GM12878 (cell line): Measurements from ENCODE around the gene NPW. TPM values are rescaled to one million over a fixed set of nuclear protein-coding genes. Genes with fewer than 3 reads are reported as not detected.
A peak's percentile ranks its signal among the peaks of the same experiment; 100 is the strongest.

Source experiments
- ATF7 ChIP-seq: fragments of 450-650 bp; IDR thresholded peaks from 2 replicates; pipeline ENCODE4 v1.6.1; 2016; ENCODE audit warnings: low read depth, mild to moderate bottlenecking
- BMI1 ChIP-seq: fragments of 450-650 bp; IDR thresholded peaks from 2 replicates; pipeline ENCODE4 v1.6.1; 2016; ENCODE audit warnings: mild to moderate bottlenecking, moderate library complexity, borderline replicate concordance
- CBX3 ChIP-seq: fragments of 200-600 bp; sonication (generic); IDR thresholded peaks from 2 replicates; pipeline ENCODE4 v1.6.1; 2016; ENCODE audit warnings: low read depth, borderline replicate concordance
- CBX5 ChIP-seq: sonication (generic); IDR thresholded peaks from 2 replicates; pipeline ENCODE4 v1.6.1; 2016; ENCODE audit warnings: low read depth, moderate library complexity, mild to moderate bottlenecking, inconsistent platforms
- CREB1 ChIP-seq: IDR thresholded peaks from 2 replicates; pipeline ENCODE4 v1.6.1; 2012; ENCODE audit warnings: low read depth, mild to moderate bottlenecking, inconsistent platforms
- FOXK2 ChIP-seq: fragments of 450-650 bp; IDR thresholded peaks from 2 replicates; pipeline ENCODE4 v1.6.1; 2017; ENCODE audit warnings: mild to moderate bottlenecking, moderate library complexity
- FOXM1 ChIP-seq: IDR thresholded peaks from 2 replicates; pipeline ENCODE4 v1.6.1; 2012; ENCODE audit warnings: low read depth, mild to moderate bottlenecking, inconsistent platforms, low read length, moderate library complexity
- MTA3 ChIP-seq: IDR thresholded peaks from 2 replicates; pipeline ENCODE4 v1.6.1; 2012; ENCODE audit warnings: low read length, inconsistent platforms, borderline replicate concordance
- MYB ChIP-seq: fragments of 150-350 bp; IDR thresholded peaks from 2 replicates; pipeline ENCODE4 v1.6.1; 2014; ENCODE audit warnings: mild to moderate bottlenecking, low read depth, low read length, borderline replicate concordance
- NFIC ChIP-seq: IDR thresholded peaks from 2 replicates; pipeline ENCODE4 v1.6.1; 2012; ENCODE audit warnings: low read depth, mild to moderate bottlenecking, inconsistent platforms, low read length, moderate library complexity
- NR2F1 ChIP-seq: fragments of 450-650 bp; conservative IDR thresholded peaks from 2 replicates; pipeline ENCODE4 v1.6.1; 2017; ENCODE audit warnings: mild to moderate bottlenecking
- TCF3 ChIP-seq: IDR thresholded peaks from 2 replicates; pipeline ENCODE4 v1.6.1; 2012; ENCODE audit warnings: low read depth, mild to moderate bottlenecking, low read length, borderline replicate concordance; ENCODE audit not compliant: insufficient read depth
- ZNF217 ChIP-seq: fragments of 450-650 bp; IDR thresholded peaks from 2 replicates; pipeline ENCODE4 v1.6.1; 2017; ENCODE audit warnings: antibody characterized with exemption, mild to moderate bottlenecking
- ZSCAN29 ChIP-seq: fragments of 450-650 bp; IDR thresholded peaks from 2 replicates; pipeline ENCODE4 v1.6.1; 2017; ENCODE audit warnings: mild to moderate bottlenecking, moderate library complexity
- polyA plus RNA-seq, 11 experiments: library from polyadenylated mRNA; depleted of rRNA in 4 of 11; unstranded in 6 of 11; stranded (reverse) in 5 of 11; fragments of >200 nt; fragmentation: Nextera tagmentation in 4 of 11; fragmentation: Illumina TruSeq in 1 of 11; extraction: Ambion mirVana in 4 of 11; extraction: Trizol in 1 of 11; gene quantifications; 1 replicate in 1 of 11; 2 replicates in 10 of 11; pipeline versions ENCODE4 v1.2.1 to v1.2.3, GENCODE V29; 2011 to 2016; ENCODE audit warnings: inconsistent platforms in 2 of 11, missing spikeins in 2 of 11, low read depth in 1 of 11
- total RNA-seq, 4 experiments: library from RNA; depleted of rRNA in 3 of 4; stranded (reverse); fragments of >200 nt in 3 of 4; fragmentation: Illumina TruSeq in 1 of 4; extraction: Trizol in 1 of 4; gene quantifications; 2 replicates each; pipeline versions ENCODE4 v1.2.1 to v1.2.3, GENCODE V29; 2013 to 2021
- TF ChIP-seq, protein P1 (sequence below): fragments of 450-650 bp; IDR thresholded peaks from 2 replicates; pipeline ENCODE4 v1.6.1; 2017; ENCODE audit warnings: borderline replicate concordance
- TF ChIP-seq, protein P2 (sequence below): fragments of 450-650 bp; IDR thresholded peaks from 2 replicates; pipeline ENCODE4 v1.6.1; 2016; ENCODE audit warnings: mild to moderate bottlenecking, moderate library complexity, borderline replicate concordance
- TF ChIP-seq, protein P3 (sequence below): IDR thresholded peaks from 2 replicates; pipeline ENCODE4 v1.6.1; 2012; ENCODE audit warnings: low read depth, low read length, improper control_type of control experiment
- TF ChIP-seq, protein P4 (sequence below): IDR thresholded peaks from 2 replicates; pipeline ENCODE4 v1.6.1; 2011; ENCODE audit warnings: low read depth, mild to moderate bottlenecking, low read length, moderate library complexity, borderline replicate concordance; ENCODE audit errors: extremely low read depth
- TF ChIP-seq, protein P5 (sequence below): fragments of 150-350 bp; IDR thresholded peaks from 2 replicates; pipeline ENCODE4 v1.6.1; 2014; ENCODE audit warnings: mild to moderate bottlenecking, low read depth, low read length
- TF ChIP-seq, protein P6 (sequence below): IDR thresholded peaks from 2 replicates; pipeline ENCODE4 v1.6.1; 2011; ENCODE audit warnings: borderline replicate concordance, low read depth, mild to moderate bottlenecking, moderate library complexity, low read length; ENCODE audit not compliant: insufficient read depth, poor library complexity, severe bottlenecking

The NPW gene
- total and polyA plus RNA-seq, 10 of the 15 experiments (the other 5 are each of a cell fraction or from before 2014, with no cell fraction given): 0.23 to 2.5 (median 0.98) TPM; not detected in 4

DNA sequence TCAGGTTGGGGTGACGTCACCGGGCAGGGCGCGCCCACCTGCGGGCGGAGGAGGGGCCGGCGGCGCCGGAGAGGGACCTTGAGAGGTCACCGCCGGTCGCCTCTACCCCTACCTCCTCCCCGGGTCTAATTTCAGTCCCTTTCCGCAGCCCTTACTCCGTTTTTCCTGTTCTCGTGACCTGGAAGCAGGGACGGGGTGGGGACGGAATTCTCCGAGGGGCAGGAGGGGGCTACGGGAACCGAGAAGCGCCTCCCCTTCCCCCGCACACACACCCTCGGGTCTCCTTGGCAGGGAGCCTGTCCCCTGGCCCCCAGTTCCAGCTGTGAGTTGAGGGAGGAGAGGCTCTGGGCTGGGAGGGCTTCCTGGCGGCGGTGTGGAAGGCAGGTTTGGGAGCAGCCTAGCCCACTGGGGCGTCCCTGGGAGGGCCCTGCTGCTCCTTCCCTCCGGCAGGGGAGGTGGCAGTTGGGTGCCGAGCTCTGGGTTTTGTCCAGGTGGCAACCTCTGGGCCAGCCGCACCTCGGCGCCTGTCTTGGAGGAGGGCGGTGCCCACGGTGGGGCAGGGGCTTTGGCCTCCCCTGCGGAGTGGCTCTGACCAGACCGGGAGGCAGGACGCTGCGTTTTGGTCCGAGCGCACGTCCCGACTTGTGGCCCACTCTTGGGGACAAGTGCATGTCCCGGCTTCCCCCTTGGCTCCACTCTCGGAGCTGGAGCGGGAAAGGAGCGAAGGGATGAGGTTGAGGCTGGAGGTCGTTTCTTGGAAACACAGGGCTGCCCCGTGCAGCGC lies 29.0 kb upstream of the NPW start (continued):
- TF ChIP-seq, protein P1, sequence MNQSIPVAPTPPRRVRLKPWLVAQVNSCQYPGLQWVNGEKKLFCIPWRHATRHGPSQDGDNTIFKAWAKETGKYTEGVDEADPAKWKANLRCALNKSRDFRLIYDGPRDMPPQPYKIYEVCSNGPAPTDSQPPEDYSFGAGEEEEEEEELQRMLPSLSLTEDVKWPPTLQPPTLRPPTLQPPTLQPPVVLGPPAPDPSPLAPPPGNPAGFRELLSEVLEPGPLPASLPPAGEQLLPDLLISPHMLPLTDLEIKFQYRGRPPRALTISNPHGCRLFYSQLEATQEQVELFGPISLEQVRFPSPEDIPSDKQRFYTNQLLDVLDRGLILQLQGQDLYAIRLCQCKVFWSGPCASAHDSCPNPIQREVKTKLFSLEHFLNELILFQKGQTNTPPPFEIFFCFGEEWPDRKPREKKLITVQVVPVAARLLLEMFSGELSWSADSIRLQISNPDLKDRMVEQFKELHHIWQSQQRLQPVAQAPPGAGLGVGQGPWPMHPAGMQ: no peak
- TF ChIP-seq ATF7: peak; percentile 92
- TF ChIP-seq, protein P2, sequence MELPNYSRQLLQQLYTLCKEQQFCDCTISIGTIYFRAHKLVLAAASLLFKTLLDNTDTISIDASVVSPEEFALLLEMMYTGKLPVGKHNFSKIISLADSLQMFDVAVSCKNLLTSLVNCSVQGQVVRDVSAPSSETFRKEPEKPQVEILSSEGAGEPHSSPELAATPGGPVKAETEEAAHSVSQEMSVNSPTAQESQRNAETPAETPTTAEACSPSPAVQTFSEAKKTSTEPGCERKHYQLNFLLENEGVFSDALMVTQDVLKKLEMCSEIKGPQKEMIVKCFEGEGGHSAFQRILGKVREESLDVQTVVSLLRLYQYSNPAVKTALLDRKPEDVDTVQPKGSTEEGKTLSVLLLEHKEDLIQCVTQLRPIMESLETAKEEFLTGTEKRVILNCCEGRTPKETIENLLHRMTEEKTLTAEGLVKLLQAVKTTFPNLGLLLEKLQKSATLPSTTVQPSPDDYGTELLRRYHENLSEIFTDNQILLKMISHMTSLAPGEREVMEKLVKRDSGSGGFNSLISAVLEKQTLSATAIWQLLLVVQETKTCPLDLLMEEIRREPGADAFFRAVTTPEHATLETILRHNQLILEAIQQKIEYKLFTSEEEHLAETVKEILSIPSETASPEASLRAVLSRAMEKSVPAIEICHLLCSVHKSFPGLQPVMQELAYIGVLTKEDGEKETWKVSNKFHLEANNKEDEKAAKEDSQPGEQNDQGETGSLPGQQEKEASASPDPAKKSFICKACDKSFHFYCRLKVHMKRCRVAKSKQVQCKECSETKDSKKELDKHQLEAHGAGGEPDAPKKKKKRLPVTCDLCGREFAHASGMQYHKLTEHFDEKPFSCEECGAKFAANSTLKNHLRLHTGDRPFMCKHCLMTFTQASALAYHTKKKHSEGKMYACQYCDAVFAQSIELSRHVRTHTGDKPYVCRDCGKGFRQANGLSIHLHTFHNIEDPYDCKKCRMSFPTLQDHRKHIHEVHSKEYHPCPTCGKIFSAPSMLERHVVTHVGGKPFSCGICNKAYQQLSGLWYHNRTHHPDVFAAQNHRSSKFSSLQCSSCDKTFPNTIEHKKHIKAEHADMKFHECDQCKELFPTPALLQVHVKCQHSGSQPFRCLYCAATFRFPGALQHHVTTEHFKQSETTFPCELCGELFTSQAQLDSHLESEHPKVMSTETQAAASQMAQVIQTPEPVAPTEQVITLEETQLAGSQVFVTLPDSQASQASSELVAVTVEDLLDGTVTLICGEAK: no peak
- TF ChIP-seq MYB: no peak
- TF ChIP-seq, protein P3, sequence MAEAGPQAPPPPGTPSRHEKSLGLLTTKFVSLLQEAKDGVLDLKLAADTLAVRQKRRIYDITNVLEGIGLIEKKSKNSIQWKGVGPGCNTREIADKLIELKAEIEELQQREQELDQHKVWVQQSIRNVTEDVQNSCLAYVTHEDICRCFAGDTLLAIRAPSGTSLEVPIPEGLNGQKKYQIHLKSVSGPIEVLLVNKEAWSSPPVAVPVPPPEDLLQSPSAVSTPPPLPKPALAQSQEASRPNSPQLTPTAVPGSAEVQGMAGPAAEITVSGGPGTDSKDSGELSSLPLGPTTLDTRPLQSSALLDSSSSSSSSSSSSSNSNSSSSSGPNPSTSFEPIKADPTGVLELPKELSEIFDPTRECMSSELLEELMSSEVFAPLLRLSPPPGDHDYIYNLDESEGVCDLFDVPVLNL: no peak
- no peak for TF ChIP-seq NR2F1
- TF ChIP-seq CREB1: peak; percentile 59; the same call in 1 of the 2 replicates
- TF ChIP-seq NFIC: no peak
- no peak for TF ChIP-seq MTA3
- TF ChIP-seq, protein P4, sequence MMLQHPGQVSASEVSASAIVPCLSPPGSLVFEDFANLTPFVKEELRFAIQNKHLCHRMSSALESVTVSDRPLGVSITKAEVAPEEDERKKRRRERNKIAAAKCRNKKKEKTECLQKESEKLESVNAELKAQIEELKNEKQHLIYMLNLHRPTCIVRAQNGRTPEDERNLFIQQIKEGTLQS: no peak
- TF ChIP-seq, protein P5, sequence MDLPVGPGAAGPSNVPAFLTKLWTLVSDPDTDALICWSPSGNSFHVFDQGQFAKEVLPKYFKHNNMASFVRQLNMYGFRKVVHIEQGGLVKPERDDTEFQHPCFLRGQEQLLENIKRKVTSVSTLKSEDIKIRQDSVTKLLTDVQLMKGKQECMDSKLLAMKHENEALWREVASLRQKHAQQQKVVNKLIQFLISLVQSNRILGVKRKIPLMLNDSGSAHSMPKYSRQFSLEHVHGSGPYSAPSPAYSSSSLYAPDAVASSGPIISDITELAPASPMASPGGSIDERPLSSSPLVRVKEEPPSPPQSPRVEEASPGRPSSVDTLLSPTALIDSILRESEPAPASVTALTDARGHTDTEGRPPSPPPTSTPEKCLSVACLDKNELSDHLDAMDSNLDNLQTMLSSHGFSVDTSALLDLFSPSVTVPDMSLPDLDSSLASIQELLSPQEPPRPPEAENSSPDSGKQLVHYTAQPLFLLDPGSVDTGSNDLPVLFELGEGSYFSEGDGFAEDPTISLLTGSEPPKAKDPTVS: no peak
- TF ChIP-seq FOXK2: no peak
- TF ChIP-seq CBX5: no peak
- no peak for TF ChIP-seq TCF3
- no peak for TF ChIP-seq ZNF217
- TF ChIP-seq, protein P6, sequence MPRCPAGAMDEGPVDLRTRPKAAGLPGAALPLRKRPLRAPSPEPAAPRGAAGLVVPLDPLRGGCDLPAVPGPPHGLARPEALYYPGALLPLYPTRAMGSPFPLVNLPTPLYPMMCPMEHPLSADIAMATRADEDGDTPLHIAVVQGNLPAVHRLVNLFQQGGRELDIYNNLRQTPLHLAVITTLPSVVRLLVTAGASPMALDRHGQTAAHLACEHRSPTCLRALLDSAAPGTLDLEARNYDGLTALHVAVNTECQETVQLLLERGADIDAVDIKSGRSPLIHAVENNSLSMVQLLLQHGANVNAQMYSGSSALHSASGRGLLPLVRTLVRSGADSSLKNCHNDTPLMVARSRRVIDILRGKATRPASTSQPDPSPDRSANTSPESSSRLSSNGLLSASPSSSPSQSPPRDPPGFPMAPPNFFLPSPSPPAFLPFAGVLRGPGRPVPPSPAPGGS: no peak
- TF ChIP-seq CBX3: no peak
- no peak for TF ChIP-seq BMI1
- TF ChIP-seq FOXM1: no peak
- TF ChIP-seq ZSCAN29: no peak
